Aorta (tissue), 5 donors: ENCODE data around the gene ZNF740. TPM values are rescaled to one million over a fixed set of nuclear protein-coding genes. Genes with fewer than 3 reads are reported as not detected.

Experiments used
- ATAC-seq: fragments of 200-7000 bp; cut with Tn5 transposase; one replicate; pipeline ENCODE4 v1.9.1; 2022; ENCODE audit warnings: moderate library complexity; ENCODE audit not compliant: low FRiP score
- DNase-seq, 2 donors: peaks; one replicate each; pipeline ENCODE4 v3.0.0-alpha.2; 2020
- H3K27ac ChIP-seq, 2 donors: one replicate each; pipeline ENCODE4 v1.5.1; 2013; ENCODE audit warnings: low read length in 2 of 2, mild to moderate bottlenecking in 2 of 2, moderate library complexity in 2 of 2, control low read depth in 1 of 2, inconsistent platforms in 1 of 2, low read depth in 1 of 2
- H3K27me3 ChIP-seq, 2 donors: one replicate each; pipeline ENCODE4 v1.6.1; 2013; ENCODE audit warnings: control low read depth in 1 of 2, low read length in 1 of 2, mild to moderate bottlenecking in 1 of 2, moderate library complexity in 1 of 2; ENCODE audit not compliant: insufficient read depth in 2 of 2, control insufficient read depth in 1 of 2
- H3K36me3 ChIP-seq, 2 donors: one replicate each; pipeline ENCODE4 v1.6.1; 2013; ENCODE audit warnings: control low read depth in 1 of 2, low read length in 1 of 2, mild to moderate bottlenecking in 1 of 2; ENCODE audit not compliant: insufficient read depth in 2 of 2, control insufficient read depth in 1 of 2
- H3K4me1 ChIP-seq, 2 donors: one replicate each; pipeline ENCODE4 v1.6.1; 2013; ENCODE audit warnings: low read length in 2 of 2, control low read depth in 1 of 2, mild to moderate bottlenecking in 1 of 2, moderate library complexity in 1 of 2; ENCODE audit not compliant: insufficient read depth in 2 of 2, control insufficient read depth in 1 of 2
- H3K4me3 ChIP-seq, 2 donors: one replicate each; pipeline ENCODE4 v1.5.1; 2013; ENCODE audit warnings: low read length in 2 of 2, control low read depth in 1 of 2, mild to moderate bottlenecking in 1 of 2
- H3K9me3 ChIP-seq: one replicate; pipeline ENCODE4 v1.6.1; 2013; ENCODE audit warnings: mild to moderate bottlenecking, low read length; ENCODE audit not compliant: control insufficient read depth
- WGBS, 2 donors: extraction: QIAGEN DNeasy Blood & Tissue Kit; methylation state at CpG; one replicate each; pipeline ENCODE4 v1.1.7; 2013; 5-methylcytosine and 5-hydroxymethylcytosine counted together
- intact Hi-C, 2 donors: fragments of 100-400 bp; cut with DNase I; formaldehyde crosslinking; loops; one replicate each; pipeline versions ENCODE4 v1.14.2 to v1.15.0; 2022
- polyA plus RNA-seq, 2 donors: library from polyadenylated mRNA; stranded (reverse); fragments of 200-250 nt; gene quantifications; one replicate each; pipeline ENCODE4 v1.2.3, GENCODE V29; 2013
- total RNA-seq, 2 donors: library from RNA; stranded (reverse); fragmentation: NEBNext Ultra II Directional; extraction: Animal tissue kit (Norgen Biotek cat#: 25700); gene quantifications; one replicate each; pipeline ENCODE4 v1.2.1, GENCODE V29; 2021
- donor health status: healthy with polysubstance abuse.
- donor health status: Bipolar disorder and iron deficiency.
- donor health status: DM: no; HTN: no; CAD: no.
- donor health status: DM: no; HTN: no; CAD: no.
- donor health status: DM: yes; HTN: yes; CAD: no.

The ZNF740 gene
- total and polyA plus RNA-seq, 4 donors = 4.1 to 46.3 (median 24.8) TPM

DNA sequence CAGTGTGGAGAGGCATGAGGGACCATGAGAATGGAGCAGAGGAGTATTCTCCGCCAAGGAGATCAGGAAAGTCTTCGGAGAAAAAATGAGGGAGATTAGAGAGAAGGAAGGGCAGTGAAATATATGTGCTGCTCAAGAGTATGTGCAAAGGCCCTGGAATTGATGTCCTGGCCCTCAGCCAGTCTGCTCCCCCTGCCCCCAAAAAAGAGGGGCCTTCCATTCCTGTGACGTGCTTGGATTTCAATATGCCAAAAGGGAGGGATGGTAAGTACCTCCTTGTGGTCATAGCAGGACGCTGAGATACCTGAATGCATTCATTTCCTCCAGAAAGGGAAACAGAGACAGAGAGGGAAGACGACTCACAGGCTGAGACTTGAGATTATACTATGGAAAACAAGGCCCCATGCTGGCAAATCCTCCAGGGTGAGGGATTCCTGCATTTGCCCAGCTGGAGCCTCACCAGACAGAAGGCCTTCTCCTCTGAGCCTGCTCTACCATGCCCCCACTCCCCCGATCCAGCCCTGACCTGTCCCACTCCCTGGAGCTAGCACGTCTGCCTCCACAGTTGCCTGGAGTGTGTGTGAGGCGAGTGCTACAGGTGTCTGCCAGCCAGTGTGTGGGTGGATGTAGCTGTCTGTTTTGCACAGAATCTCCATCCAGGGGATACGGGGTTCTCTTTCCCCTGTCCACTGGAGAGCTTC, 55.4 kb downstream of the ZNF740 start:
- H3K9me3 ChIP-seq = no peaks in the 10 kb centered on the region
- no peaks in the 10 kb centered on the region for H3K27me3 ChIP-seq
- no peak overlapping the region for H3K27ac ChIP-seq
- 87 to 89% methylated on average over 9 of the region's 9 CpGs for WGBS, 2 donors
- H3K4me1 ChIP-seq = peaks cover 0 to 6% of the 10 kb centered on the region in 2 donors
- intact Hi-C loops = no loop called here
- no peak overlapping the region for H3K4me3 ChIP-seq
- DNase-seq (peak in 1 of 2 donors; percentile 44), ATAC-seq (no peak)
- H3K36me3 ChIP-seq = no peaks in the 10 kb centered on the region

DNA sequence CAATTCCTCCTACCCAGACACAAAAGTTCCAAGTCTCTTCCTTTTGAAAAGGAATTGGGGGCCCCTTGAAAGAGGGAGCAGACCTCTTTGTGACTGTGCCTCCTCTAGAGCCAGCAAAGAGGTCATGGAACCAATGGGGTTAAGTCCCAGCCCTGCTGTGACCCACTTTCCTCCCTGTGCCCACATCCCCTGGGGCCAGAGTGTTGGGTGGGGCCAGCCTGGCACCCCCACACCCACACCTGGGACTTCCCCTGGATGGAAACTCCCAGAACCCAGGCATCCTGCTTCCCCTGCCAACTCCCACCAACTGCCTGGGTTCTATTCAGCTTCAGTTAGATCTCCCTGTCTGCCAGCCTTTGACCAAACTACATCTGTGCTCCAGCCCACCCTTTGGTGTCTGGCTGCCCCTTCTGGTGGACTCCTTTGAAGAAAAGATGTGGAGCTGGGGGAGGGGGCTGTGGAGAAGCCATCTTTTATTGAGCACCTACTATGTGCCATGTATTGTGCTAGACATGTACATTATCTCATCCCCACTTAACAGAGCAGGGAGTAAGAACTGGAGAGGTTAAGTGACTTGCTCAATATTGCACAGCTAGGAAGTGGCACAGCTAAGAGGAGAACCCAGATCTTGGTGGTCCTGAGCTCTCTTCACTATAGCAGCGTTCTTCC, 56.1 kb downstream of the ZNF740 start:
- DNase-seq (peak in 1 of 2 donors; percentile 32), ATAC-seq (no peak)
- no peak overlapping the region for H3K4me3 ChIP-seq
- H3K36me3 ChIP-seq = no peaks in the 10 kb centered on the region
- WGBS, 2 donors = 91 to 93% methylated on average over 1 of the region's 1 CpG
- no peak overlapping the region for H3K27ac ChIP-seq
- H3K27me3 ChIP-seq = no peaks in the 10 kb centered on the region
- H3K4me1 ChIP-seq = peaks cover 0 to 6% of the 10 kb centered on the region in 2 donors
- intact Hi-C loops = no loop called here
- H3K9me3 ChIP-seq = no peaks in the 10 kb centered on the region

DNA sequence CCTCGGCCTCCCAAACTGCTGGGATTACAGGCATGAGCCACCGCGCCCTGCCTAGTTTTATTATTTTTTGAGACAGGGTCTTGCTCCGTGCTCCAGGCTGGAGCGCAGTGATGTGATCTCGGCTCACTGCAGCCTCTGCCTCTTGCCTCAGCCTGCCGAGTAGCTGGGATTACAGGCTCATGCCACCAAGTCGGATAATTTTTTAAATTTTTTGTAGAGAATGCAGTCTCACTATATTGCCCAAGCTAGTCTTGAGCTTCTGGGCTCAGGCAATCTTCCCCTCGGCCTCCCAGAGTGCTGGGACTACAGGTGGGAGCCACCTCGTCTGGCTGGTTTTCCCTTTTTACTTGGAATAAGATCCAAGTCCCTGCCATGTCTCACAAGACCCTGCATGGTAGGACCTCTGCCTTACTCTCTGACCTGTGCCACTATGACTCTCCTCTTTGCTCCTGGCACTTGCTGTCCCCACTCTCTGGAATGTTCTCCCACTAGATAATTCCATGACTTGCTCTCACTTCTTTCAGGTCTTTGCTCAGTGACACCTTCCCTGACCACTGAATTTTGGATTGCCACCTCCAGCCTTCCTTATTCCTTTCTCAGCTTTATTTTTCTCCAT, 59.2 kb downstream of the ZNF740 start:
- Histone ChIP-seq H3K4me3 (no peak overlapping the region), H3K4me1 (no peaks in the 10 kb centered on the region), H3K36me3 (no peaks in the 10 kb centered on the region), H3K9me3 (no peaks in the 10 kb centered on the region), H3K27ac (no peak overlapping the region), H3K27me3 (no peaks in the 10 kb centered on the region)
- DNase-seq (no peak), ATAC-seq (no peak)
- 90% methylated on average over 10 of the region's 10 CpGs for WGBS, 2 donors
- intact Hi-C loops = no loop called here

DNA sequence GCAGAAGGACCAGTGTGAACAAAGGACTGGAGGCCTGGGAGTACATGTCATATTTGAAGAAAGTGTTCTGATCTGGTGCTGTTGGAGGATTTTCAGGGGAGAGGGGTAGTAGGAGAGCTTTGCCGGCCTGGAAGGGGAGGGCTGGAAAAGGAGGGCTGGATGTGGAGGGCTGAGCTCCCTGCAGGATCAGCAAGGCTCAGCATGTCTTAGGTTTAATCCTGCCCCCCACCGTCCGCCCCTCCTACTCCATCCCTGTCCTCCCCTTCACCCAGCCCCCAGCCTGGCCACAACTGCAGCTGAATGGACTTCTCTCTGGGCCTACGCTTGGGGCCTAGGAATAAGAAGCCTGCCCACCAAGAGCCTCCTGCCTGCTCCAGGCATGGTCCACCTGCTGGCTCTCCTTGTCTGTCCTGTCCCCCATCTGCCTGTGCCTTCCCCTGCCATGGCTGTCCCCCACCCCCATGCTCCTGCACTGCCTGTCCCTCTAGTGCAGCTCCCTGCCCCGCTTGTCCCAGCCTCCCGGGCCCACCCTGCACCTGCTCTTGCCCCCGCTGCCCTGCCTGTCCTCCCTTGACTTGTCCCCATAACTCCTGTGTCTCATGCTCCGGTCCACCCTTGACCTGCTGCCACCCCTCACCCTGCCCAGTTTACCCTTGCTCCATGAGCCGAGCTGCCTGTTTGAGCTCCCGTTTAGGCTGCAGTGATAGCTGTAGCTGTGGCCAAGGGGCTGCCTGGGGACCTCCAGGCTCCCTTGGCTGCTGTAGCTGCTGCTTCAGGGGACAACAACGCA, 61.3 kb downstream of the ZNF740 start:
- H3K27me3 ChIP-seq = no peaks in the 10 kb centered on the region
- no peaks in the 10 kb centered on the region for H3K4me1 ChIP-seq
- intact Hi-C loops = no loop called here
- no peak for ATAC-seq
- no peak overlapping the region for H3K27ac ChIP-seq
- no peaks in the 10 kb centered on the region for H3K36me3 ChIP-seq
- H3K9me3 ChIP-seq = no peaks in the 10 kb centered on the region
- no peak overlapping the region for H3K4me3 ChIP-seq
- no peak for DNase-seq
- WGBS, 2 donors = 69 to 76% methylated on average over 8 to 11 of the region's 11 CpGs

DNA sequence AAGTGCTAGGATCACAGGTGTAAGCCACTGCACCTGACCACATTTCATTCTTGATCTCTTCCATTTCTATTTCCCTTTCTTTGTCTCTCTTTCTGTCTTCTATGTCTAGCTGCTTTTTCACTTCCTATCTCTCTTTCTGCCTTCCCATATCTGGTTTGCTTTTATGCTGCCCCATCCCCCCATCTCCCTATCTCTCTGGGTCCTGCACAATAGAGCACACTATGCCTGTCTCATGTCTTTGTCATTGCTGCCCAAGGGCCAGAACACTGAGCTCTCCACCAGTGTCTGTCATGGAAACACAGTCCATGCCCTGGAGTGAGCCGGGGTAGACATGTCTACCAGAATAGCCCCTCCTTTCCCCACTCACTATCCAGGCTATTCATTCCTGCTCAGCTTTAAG, 63.8 kb downstream of the ZNF740 start:
- WGBS, 2 donors = 46 to 50% methylated on average over 1 of the region's 1 CpG
- intact Hi-C loops = no loop called here
- no peaks in the 10 kb centered on the region for H3K27me3 ChIP-seq
- H3K9me3 ChIP-seq = no peaks in the 10 kb centered on the region
- no peak overlapping the region for H3K4me3 ChIP-seq
- ATAC-seq (no peak), DNase-seq (no peak)
- no peaks in the 10 kb centered on the region for H3K36me3 ChIP-seq
- H3K27ac ChIP-seq = no peak overlapping the region
- H3K4me1 ChIP-seq = no peaks in the 10 kb centered on the region

Other genes starting within 250 kb of the ZNF740 start
- gene KRT18, start 231.6 kb upstream of the ZNF740 start, total RNA-seq = 1 to 10 TPM; 3.9 to 9.0 TPM
- gene KRT18, start 231.6 kb upstream of the ZNF740 start, polyA plus RNA-seq = 10 to 100 TPM; 15.8 to 54.1 TPM
- 100 to 1,000 TPM; 353 to 439 TPM for gene EIF4B, start 174.3 kb upstream of the ZNF740 start, total RNA-seq
- 100 to 1,000 TPM; 147 to 259 TPM for gene EIF4B, start 174.3 kb upstream of the ZNF740 start, polyA plus RNA-seq
- gene TNS2, start 130.7 kb upstream of the ZNF740 start, total RNA-seq = 100 to 1,000 TPM; 198 to 275 TPM
- 100 to 1,000 TPM; 130 to 412 TPM for gene TNS2, start 130.7 kb upstream of the ZNF740 start, polyA plus RNA-seq
- 100 to 1,000 TPM in 1 of 2 donors, 10 to 100 TPM in 1; 71.6 to 101 TPM for gene SPRYD3, start 101.3 kb upstream of the ZNF740 start, total RNA-seq
- 10 to 100 TPM; 53.8 to 60.9 TPM for gene SPRYD3, start 101.3 kb upstream of the ZNF740 start, polyA plus RNA-seq
- 100 to 1,000 TPM; 820 to 979 TPM for gene IGFBP6, start 83.1 kb upstream of the ZNF740 start, total RNA-seq
- gene IGFBP6, start 83.1 kb upstream of the ZNF740 start, polyA plus RNA-seq = 100 to 1,000 TPM; 507 to 837 TPM
- 1 to 10 TPM in 1 of 2 donors, under 1 TPM in 1; 0.63 to 1.2 TPM for gene SOAT2, start 77.2 kb upstream of the ZNF740 start, total RNA-seq
- 1 to 10 TPM; 1.5 to 3.4 TPM for gene SOAT2, start 77.2 kb upstream of the ZNF740 start, polyA plus RNA-seq
- 10 to 100 TPM; 52.7 to 74.4 TPM for gene CSAD, start 203 bp downstream of the ZNF740 start, total RNA-seq
- 100 to 1,000 TPM in 1 of 2 donors, 1 to 10 TPM in 1; 5.0 to 118 TPM for gene CSAD, start 203 bp downstream of the ZNF740 start, polyA plus RNA-seq
- gene ITGB7, start 26.5 kb downstream of the ZNF740 start, total RNA-seq = 1 to 10 TPM; 3.2 to 5.8 TPM
- gene ITGB7, start 26.5 kb downstream of the ZNF740 start, polyA plus RNA-seq = 1 to 10 TPM; 1.4 to 4.9 TPM
- 10 to 100 TPM; 32.7 to 63.9 TPM for gene RARG, start 51.5 kb downstream of the ZNF740 start, total RNA-seq
- 10 to 100 TPM; 14.5 to 35.6 TPM for gene RARG, start 51.5 kb downstream of the ZNF740 start, polyA plus RNA-seq
- 1 to 10 TPM in 1 of 2 donors, under 1 TPM in 1; 0.49 to 2.8 TPM for gene ESPL1, start 87.6 kb downstream of the ZNF740 start, total RNA-seq
- 1 to 10 TPM in 1 of 2 donors, under 1 TPM in 1; 0.38 to 2.5 TPM for gene ESPL1, start 87.6 kb downstream of the ZNF740 start, polyA plus RNA-seq
- gene PFDN5, start 114.8 kb downstream of the ZNF740 start, total RNA-seq = 100 to 1,000 TPM; 386 to 452 TPM
- gene PFDN5, start 114.8 kb downstream of the ZNF740 start, polyA plus RNA-seq = 1,000 to 10,000 TPM; 1,642 to 3,916 TPM
- gene MYG1, start 119.0 kb downstream of the ZNF740 start, total RNA-seq = 10 to 100 TPM; 32.7 to 43.6 TPM
- 100 to 1,000 TPM in 1 of 2 donors, 10 to 100 TPM in 1; 38.6 to 112 TPM for gene MYG1, start 119.0 kb downstream of the ZNF740 start, polyA plus RNA-seq
- 10 to 100 TPM; 33.3 to 45.3 TPM for gene AAAS, start 140.9 kb downstream of the ZNF740 start, total RNA-seq
- 100 to 1,000 TPM in 1 of 2 donors, 10 to 100 TPM in 1; 15.3 to 109 TPM for gene AAAS, start 140.9 kb downstream of the ZNF740 start, polyA plus RNA-seq
- gene SP7, start 155.6 kb downstream of the ZNF740 start, total RNA-seq = under 1 TPM in 1 of 2 donors, not detected in 1; 0.33 TPM
- not detected for gene SP7, start 155.6 kb downstream of the ZNF740 start, polyA plus RNA-seq
- 10 to 100 TPM; 63.3 to 83.1 TPM for gene SP1, start 199.5 kb downstream of the ZNF740 start, total RNA-seq
- 10 to 100 TPM in 1 of 2 donors, 1 to 10 TPM in 1; 7.4 to 17.3 TPM for gene SP1, start 199.5 kb downstream of the ZNF740 start, polyA plus RNA-seq
- gene AMHR2, start 243.1 kb downstream of the ZNF740 start, total RNA-seq = not detected
- gene AMHR2, start 243.1 kb downstream of the ZNF740 start, polyA plus RNA-seq = under 1 TPM in 1 of 2 donors, not detected in 1; 0.26 TPM